ENCODE data around the gene CEACAM1. TPM values are rescaled to one million over a fixed set of nuclear protein-coding genes. Genes with fewer than 3 reads are reported as not detected.

The CEACAM1 gene
- total RNA-seq (2022; extraction: Qiagen RNA extraction), result 1.7 to 2.3 TPM (median 2.0 TPM) in 5 replicates

DNA sequence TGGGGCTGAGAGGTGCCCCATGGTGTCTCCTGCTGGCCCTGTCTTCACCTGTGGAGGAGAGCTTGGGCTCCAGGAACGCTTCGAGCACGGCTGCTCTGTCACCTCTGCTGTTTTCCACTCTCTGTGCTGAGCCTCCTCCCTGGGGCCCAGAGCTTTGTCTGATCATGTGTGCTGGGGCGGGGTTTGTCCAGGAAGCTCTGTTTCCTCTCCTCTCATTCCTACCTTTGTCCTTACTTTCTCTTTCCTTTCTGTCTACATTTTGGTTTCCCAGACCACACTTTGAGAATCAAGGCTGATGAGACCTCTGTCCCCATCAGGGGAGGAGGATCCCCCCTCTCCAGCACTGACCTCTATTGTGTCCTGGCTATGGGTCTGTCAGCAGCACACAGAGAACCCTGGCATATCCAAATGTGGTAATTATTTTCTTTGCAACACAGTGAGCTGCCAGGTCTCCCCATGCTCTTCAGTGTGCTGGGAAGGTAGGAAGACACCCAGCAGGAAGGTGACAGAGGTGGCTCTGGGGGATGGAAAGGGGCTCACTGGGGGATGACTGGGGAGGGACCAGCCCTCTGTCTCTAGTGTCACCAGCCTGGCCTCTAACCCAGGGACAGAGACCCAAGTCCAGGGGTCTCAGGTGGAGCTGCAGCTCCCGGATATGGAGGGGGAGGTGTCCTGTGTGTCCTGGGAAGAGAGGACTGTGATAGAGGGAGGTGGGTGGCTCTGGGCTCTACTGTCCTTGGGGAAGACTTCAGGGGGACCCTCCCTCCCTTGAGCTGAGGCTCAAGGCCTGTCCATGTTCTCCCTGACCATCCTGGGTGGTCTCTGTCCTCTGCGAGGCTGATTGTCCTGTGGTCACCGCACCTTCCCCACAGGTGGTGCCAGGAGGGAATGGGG, at the start of gene CEACAM1:
Gene CEACAM1, minus strand, starts transcription at position 128 of the 894 bp plus-strand sequence. Its CDS starts 107 bp downstream, at position 21.

Other genes starting within 250 kb of the CEACAM1 start
- 3.6 to 5.2 TPM (median 3.9 TPM) in 5 replicates for gene PRR19, start 226.3 kb downstream of the CEACAM1 start, total RNA-seq (2022; extraction: Qiagen RNA extraction)
- 121 to 152 TPM (median 151 TPM) in 5 replicates for gene PAFAH1B3, start 225.9 kb downstream of the CEACAM1 start, total RNA-seq (2022; extraction: Qiagen RNA extraction)
- gene TMEM145, start 215.2 kb downstream of the CEACAM1 start, total RNA-seq (2022; extraction: Qiagen RNA extraction), result 3.0 to 4.5 TPM (median 3.3 TPM) in 5 replicates
- gene MEGF8, start 202.8 kb downstream of the CEACAM1 start, total RNA-seq (2022; extraction: Qiagen RNA extraction), result 21.0 to 25.3 TPM (median 24.2 TPM) in 5 replicates
- 32.9 to 50.8 TPM (median 46.3 TPM) in 5 replicates for gene CNFN, start 138.2 kb downstream of the CEACAM1 start, total RNA-seq (2022; extraction: Qiagen RNA extraction)
- 1.4 to 2.1 TPM (median 1.6 TPM) in 5 replicates for gene LIPE, start 101.1 kb downstream of the CEACAM1 start, total RNA-seq (2022; extraction: Qiagen RNA extraction)
- 0.10 to 0.13 TPM (median 0.10 TPM) in 3 of 5 replicates, not detected in the others for gene CXCL17, start 85.5 kb downstream of the CEACAM1 start, total RNA-seq (2022; extraction: Qiagen RNA extraction)
- not detected in 5 replicates for gene CEACAM8, start 66.4 kb upstream of the CEACAM1 start, total RNA-seq (2022; extraction: Qiagen RNA extraction)
- gene PSG3, start 212.0 kb upstream of the CEACAM1 start, total RNA-seq (2022; extraction: Qiagen RNA extraction), result 0.07 to 0.18 TPM (median 0.13 TPM) in 4 of 5 replicates, not detected in the other
- 0.08 to 0.22 TPM (median 0.14 TPM) in 5 replicates for gene PSG8, start 237.2 kb upstream of the CEACAM1 start, total RNA-seq (2022; extraction: Qiagen RNA extraction)

Data from A549 treated with AZD2906 at 1 μM for 4 hours (cell line).